ENCODE data around the gene VEPH1.

DNA sequence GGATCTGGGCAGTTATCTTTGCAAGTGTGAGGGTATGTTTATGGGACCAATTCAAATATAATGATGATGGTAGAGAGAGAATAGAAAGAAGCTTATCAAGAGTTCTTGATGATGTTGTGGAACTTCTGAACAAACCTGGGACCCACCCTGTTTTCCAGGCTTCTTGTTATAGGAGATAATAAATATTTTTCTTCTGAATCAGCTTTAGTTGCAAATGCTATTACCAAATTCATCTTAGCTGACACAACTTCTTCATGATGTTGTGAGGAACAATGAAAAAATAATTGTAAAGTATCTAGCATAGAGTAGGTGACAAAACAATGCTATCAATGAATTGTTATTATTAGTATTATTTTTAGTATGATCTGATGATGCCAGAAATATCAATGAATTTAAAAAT is 110.1 kb downstream of the VEPH1 start:
- TF ChIP-seq CTCF (conservative IDR thresholded peaks at IDR 0.05 in 1 of 2, IDR thresholded peaks at IDR 0.05 in 1 of 2; ENCODE audit: extremely low read depth in 1 of 2, insufficient read depth in 1 of 2, low read depth in 1 of 2, low read length in 2 of 2): no peak
- TF ChIP-seq EZH2 (IDR thresholded peaks at IDR 0.05; ENCODE audit: borderline replicate concordance, low read length): no peak
